ENCODE results near the gene UBE2K. TPM values are rescaled to one million over a fixed set of nuclear protein-coding genes. Genes with fewer than 3 reads are reported as not detected.
"Not testable (repeated sequence)": the region's sequence is repeated elsewhere in the genome, so short reads cannot be mapped to it uniquely, and the experiment has no call there.

Gene UBE2K
- total RNA-seq, 4 donors from 2014 or later = 31.7 to 41.5 (median 34.3) TPM

DNA sequence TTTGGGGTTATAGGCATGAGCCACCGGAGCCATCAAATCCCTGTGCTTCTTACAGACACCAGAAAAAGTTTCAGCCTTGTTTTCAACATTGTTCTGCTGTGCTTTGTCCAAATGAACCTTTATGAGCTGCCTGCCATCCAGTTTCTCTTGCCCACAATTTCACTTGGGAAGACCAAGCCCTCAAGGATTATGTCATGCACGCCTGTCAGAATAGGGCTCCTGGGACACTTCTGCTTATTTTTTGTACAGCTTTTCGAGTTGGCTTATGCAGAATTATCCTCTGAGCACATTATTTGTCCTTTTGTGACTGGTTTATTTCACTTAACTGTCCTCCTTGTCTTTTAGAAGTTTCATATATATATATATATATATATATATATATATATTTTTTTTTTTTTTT is 16.2 kb downstream of the UBE2K start:
- intact Hi-C loops (cut with DNase I) = no loop called here
- Histone ChIP-seq H3K9me3 (no peaks in the 10 kb centered on the region), H3K4me1 (peaks cover 16 to 60% (median 55%) of the 10 kb centered on the region in 4 donors), H3K27ac (replicated peaks in 1 of 4) (peak overlapping the region in 1 of 4 donors; percentile 33), H3K36me3 (peaks cover 0 to 13% (median 6%) of the 10 kb centered on the region in 4 donors), H3K4me3 (no peak overlapping the region), H3K27me3 (no peaks in the 10 kb centered on the region)
- TF ChIP-seq CTCF (IDR thresholded peaks at IDR 0.05) (no peak), POLR2A (IDR thresholded peaks at IDR 0.05; ENCODE audit: low read depth) (no peak), POLR2AphosphoS5 (IDR thresholded peaks at IDR 0.05) (no peak), EP300 (IDR thresholded peaks at IDR 0.05) (no peak)
- WGBS = 62% methylated on average over 3 of the region's 3 CpGs
- DNase-seq (ENCODE audit: extremely low spot score) = no peak

- Histone ChIP-seq H3K27ac (replicated peaks in 1 of 4) (no peak overlapping the region), H3K4me1 (peaks cover 19 to 62% (median 55%) of the 10 kb centered on the region in 4 donors), H3K9me3 (no peaks in the 10 kb centered on the region), H3K36me3 (peaks cover 0 to 13% (median 6%) of the 10 kb centered on the region in 4 donors), H3K27me3 (no peaks in the 10 kb centered on the region), H3K4me3 (no peak overlapping the region)
- TF ChIP-seq CTCF (IDR thresholded peaks at IDR 0.05) = no peak
- intact Hi-C loops (cut with DNase I) = no loop called here
- no peak for DNase-seq (ENCODE audit: extremely low spot score)
- 74% methylated on average over 3 of the region's 3 CpGs for whole genome bisulfite sequencing
Observed at GRCh38 chr4:39715788-39716187, 17.9 kb downstream of the UBE2K start.

DNA sequence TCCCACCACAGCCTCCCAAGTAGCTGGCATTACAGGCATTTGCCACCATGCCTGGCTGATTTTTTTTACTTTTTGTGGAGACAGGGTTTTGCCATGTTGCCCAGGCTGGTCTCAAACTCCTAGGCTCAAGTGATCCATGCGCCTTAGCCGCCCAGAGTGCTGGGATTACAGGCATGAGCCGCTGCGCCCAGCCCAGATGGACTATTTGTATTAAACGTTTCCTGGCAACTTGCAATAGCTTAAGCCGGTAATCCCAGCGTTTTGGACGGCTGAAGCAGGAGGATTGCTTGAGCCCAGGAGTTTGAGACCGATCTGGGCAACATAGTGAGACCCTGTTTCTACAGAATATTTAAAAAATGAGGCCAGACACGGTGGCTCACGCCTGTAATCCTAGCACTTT is 18.4 kb downstream of the UBE2K start:
- Histone ChIP-seq H3K4me3 (no peak overlapping the region), H3K4me1 (peaks cover 21 to 62% (median 55%) of the 10 kb centered on the region in 4 donors), H3K27ac (replicated peaks in 1 of 4) (no peak overlapping the region), H3K36me3 (peaks cover 0 to 13% (median 6%) of the 10 kb centered on the region in 4 donors), H3K9me3 (no peaks in the 10 kb centered on the region), H3K27me3 (no peaks in the 10 kb centered on the region)
- DNase-seq (ENCODE audit: extremely low spot score) = no peak
- intact Hi-C loops (cut with DNase I) = no loop called here
- 91% methylated on average over 11 of the region's 11 CpGs for WGBS
- TF ChIP-seq CTCF (IDR thresholded peaks at IDR 0.05) = no peak
- TF ChIP-seq POLR2A (IDR thresholded peaks at IDR 0.05; ENCODE audit: low read depth) = no peak
- TF ChIP-seq POLR2AphosphoS5 (IDR thresholded peaks at IDR 0.05) = no peak
- no peak for TF ChIP-seq EP300 (IDR thresholded peaks at IDR 0.05)

GRCh38 chr4:39717743-39718142 is 19.8 kb downstream of the UBE2K start:
- H3K4me3 ChIP-seq; H3K27ac ChIP-seq (replicated peaks in 1 of 4); H3K9me3 ChIP-seq; DNase-seq (ENCODE audit: extremely low spot score); intact Hi-C loops (cut with DNase I); H3K27me3 ChIP-seq: not testable (repeated sequence)
- peaks cover 21 to 74% (median 58%) of the 10 kb centered on the region in 4 donors for H3K4me1 ChIP-seq
- peaks cover 0 to 14% (median 6%) of the 10 kb centered on the region in 4 donors for H3K36me3 ChIP-seq
- WGBS = 80% methylated on average over 15 of the region's 19 CpGs

DNA sequence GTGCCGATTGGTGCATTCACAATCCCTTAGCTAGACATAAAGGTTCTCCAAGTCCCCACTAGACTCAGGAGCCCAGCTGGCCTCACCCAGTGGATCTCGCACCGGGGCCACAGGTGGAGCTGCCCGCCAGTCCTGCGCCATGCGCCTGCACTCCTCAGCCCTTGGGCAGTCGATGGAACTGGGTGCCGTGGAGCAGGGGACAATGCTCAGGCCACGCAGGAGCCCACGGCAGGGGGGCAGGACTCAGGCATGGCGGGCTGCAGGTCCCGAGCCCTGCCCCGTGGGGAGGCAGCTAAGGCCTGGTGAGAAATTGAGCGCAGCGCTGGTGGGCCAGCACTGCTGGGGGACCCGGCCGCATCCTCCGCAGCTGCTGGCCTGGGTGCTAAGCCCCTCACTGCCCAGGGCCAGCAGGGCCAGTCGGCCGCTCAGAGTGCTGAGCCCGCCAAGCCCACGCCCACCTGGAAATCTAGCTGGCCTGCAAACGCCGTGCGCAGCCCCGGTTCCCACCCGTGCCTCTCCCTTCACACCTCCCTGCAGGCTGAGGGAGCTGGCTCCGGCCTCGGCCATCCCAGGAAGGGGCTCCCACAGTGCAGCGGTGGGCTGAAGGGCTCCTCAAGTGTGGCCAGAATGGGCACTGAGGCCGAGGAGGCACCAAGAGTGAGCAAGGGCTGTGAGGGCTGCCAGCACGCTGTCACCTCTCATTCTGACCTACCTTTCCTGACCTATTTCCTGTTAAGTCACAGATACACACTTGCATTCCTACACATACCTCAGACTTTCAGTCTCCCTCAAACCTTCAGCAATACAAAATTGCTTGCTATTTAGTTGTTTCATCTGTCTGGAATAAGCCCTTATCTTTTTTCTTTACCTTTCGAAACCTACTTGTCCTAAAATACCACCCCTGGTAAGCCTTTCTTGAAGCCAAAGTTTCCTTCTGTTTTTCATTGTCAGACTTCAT is 20.7 kb downstream of the UBE2K start:
- intact Hi-C loops (cut with DNase I) = no loop called here
- TF ChIP-seq POLR2AphosphoS5 (IDR thresholded peaks at IDR 0.05) (no peak), CTCF (IDR thresholded peaks at IDR 0.05) (no peak), EP300 (IDR thresholded peaks at IDR 0.05) (no peak), POLR2A (IDR thresholded peaks at IDR 0.05; ENCODE audit: low read depth) (no peak)
- 96% methylated on average over 12 of the region's 33 CpGs for WGBS

More for the DNA sequence above, 20.7 kb downstream of the UBE2K start:
- Histone ChIP-seq H3K9me3 (no peaks in the 10 kb centered on the region), H3K27ac (replicated peaks in 1 of 4) (no peak overlapping the region), H3K36me3 (peaks cover 0 to 21% (median 6%) of the 10 kb centered on the region in 4 donors), H3K4me1 (peaks cover 17 to 69% (median 50%) of the 10 kb centered on the region in 4 donors), H3K27me3 (no peaks in the 10 kb centered on the region), H3K4me3 (no peak overlapping the region)
- no peak for DNase-seq (ENCODE audit: extremely low spot score)

Measured in esophagus muscularis mucosa (tissue), 4 donors.